NCI-H82 (cell line): ENCODE results near the gene OLFM2.
"Not testable (repeated sequence)": the region's sequence is repeated elsewhere in the genome, so short reads cannot be mapped to it uniquely, and the experiment has no call there.

Experiments used
- DNase-seq: peaks from one replicate; lab custom pipeline; 2025; lab: John Stamatoyannopoulos, UW

Gene OLFM2

GRCh38 chr19:9936326-9937000, at the start of gene OLFM2:
OLFM2 (minus strand) TSS chr19:9936515; CDS start chr19:9936366, 149 bp downstream.
- DNase-seq: peak; percentile 47

DNA sequence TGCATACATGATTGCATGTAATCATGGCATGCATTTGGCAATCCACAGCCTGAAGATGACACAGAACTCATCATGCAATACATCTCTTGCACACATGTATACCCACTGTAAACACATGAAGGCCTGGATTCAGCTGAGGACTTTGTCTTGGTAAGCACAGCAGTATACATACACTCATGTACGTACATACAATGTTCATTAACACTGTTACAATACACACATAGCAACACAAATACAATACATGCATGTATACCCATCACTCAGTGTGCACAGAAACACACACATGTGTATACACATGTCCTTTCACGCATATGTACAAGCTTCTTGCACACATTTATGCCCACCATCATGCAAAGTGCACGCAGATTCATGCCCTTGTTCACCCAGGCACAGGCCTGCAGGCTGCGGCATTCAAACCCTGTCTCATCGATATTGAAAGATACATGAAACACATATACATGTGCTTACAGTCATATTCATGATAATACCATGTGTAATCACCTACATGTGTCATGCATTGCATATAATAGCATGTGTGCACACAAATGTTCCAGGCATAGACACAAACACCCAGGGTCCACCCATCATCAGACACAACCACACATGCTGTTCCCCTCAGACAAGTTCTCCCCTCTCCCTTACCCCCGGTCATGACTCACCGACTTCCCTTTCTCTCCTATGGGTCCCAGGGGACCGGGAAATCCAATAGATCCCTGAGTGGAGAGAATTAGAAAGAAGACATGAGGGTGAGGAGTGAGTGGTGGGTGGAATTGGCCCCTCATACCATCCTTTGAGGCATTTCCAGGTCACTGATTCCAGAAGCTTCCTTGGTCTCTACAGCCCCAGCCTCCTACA, 45.3 kb upstream of the OLFM2 start:
- peak; percentile 33 for DNase-seq

DNA sequence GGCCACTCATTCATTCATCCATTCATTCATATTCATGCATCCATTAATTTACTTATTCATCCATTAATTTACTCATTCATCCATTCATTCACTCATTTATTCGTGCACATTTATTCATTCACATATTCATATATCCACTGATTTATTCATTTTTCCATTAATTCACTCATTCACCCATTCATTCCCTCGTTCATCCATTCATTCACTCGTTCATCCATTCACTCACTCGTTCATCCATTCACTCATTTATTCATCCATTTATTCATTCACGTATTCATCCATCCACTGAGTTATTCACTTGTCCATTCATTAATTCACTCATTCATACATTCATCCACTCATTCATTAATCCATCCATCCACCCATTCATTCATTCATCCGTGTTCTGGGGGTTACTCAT, 35.8 kb upstream of the OLFM2 start:
- no peak for DNase-seq

- DNase-seq: no peak
These were observed 35.0 kb upstream of the OLFM2 start for GRCh38 chr19:9971166-9971897.

- DNase-seq: no peak
These were observed 34.2 kb upstream of the OLFM2 start for GRCh38 chr19:9970481-9970880.

DNA sequence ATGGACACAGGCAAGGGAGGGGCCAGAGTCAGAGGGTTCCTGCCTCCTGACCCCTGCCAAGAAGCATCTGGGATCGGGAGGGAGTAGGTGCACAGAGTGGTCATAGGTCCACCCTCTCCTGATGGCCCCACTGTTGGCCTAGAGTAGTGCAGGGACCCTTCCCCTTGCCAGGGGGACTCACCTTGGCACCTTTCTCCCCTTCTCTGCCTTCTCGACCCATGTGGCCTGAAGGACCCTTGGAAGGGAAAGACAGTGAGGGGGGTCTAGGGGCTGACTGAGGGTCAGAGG, 33.3 kb upstream of the OLFM2 start:
- DNase-seq: no peak

GRCh38 chr19:9968820-9969687, 32.7 kb upstream of the OLFM2 start:
- no peak for DNase-seq

GRCh38 chr19:9967326-9967725, 31.0 kb upstream of the OLFM2 start:
- DNase-seq: no peak

- DNase-seq: no peak
These were observed 30.1 kb upstream of the OLFM2 start for GRCh38 chr19:9966448-9966847.

DNA sequence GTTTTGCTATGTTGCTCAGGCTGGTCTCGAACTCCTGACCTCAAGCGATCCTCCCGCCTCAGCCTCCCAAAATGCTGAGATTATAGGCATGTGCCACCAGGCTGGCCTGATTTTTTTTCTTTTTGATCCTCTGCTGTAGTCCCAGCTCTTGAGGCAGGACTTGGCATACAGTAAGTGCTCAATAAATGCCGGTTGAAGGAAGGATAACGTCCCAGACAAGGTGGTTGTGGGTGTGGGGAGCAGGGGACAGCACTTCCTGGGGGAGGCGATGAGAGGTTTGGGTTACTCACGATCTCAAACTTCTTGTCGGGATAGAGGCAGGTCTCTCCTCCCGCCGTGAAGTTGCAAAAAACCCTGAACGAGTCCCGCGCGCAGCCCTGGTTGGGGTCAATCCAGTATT, 29.7 kb upstream of the OLFM2 start:
- DNase-seq: no peak

- no peak for DNase-seq
These were observed 26.4 kb upstream of the OLFM2 start for GRCh38 chr19:9962623-9963290.

- DNase-seq: no peak
These were observed 24.8 kb upstream of the OLFM2 start for GRCh38 chr19:9961103-9961502.

DNA sequence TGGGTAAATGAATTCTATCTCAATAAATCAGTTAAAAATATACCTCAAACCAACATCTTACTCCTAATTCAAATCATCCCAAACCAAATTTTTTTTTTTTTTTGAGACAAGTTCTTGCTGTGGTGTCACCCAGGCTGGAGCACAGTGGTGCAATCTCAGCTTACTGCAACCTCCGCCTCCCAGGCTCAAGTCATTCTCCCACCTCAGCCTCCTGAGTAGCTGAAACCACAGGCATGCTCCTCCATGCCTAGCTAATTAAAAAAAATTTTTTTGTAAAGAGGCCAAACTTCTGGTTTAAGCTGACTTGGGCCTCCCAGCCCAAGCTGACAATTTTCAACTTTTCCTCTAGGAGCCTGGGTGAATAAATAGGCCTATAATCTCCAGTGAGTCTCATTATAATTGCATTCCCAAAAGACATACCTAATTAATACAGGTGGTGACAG, 22.1 kb upstream of the OLFM2 start:
- DNase-seq: no peak

- no peak for DNase-seq
These were observed 20.6 kb upstream of the OLFM2 start for GRCh38 chr19:9956956-9957355.

DNA sequence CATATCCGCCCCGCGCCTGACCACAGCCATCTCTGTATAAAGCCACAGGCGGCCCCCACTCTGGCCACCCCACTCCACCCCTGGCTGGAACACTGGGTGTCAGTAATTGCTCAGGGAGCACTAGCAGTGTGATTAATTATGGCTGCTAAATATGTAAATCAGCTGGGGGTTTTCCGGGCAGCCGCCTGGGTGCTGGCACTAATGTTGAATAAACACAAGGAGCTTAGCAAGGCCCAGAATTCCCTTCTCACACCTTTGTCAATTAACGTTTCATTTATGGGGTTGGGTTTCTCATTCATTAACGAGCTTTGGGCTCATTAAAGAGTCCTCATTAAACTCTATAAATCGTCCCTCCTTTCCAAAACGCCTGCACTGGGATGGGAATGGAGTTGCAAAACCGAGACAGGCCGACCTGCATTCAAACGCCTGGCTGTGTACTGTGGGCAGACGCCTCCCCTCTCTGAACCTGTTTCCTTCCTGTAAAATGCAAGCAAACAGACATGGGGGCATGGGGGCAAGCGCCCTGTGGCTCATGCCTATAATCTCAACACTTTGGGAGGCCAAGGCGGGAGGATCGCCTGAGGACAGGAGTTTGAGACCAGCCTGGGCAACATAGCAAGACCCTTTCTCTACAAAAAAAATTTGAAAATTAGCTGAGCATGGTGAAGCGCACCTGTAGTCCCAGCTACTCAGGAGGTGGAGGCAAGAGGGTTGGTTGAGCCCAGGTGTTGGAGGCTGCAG, 17.7 kb upstream of the OLFM2 start:
- no peak for DNase-seq

DNA sequence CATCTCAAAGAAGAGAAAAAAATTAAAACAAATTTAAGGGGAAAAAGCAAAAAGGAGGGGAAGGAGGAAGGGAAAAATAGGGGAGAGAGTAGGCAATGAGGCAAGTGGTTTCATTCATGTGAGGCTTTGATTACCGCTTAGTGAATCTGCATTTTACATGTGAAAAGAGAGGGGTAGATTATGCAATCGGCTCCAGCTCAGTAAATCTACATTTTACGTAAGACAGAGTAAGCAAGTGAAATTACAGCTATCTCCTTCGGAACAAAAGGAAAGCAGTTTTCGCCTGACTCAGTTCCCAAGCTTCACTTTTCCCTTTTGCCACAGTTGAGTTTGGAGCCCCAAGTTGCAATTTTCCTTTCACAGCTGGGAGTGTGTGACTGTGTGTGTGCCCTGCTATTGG, 16.0 kb upstream of the OLFM2 start:
- DNase-seq: no peak

DNA sequence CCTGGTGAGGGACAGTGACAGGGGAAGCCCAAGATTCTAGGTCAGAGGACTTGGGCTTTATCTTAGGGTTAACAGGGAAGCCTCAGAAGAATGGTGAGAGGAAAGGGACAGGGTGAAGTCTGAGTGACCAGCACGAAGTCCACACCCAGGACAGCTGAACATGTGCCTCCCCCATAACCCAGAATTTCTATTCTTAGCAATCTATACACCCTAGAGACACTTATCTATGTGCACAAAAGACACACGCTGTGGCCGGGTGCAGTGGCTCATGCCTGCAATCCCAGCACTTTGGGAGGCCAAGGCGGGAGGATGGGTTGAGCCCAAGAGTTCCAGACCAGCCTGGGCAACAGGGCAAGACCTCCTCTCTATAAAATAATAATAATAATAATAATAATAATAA, 11.1 kb upstream of the OLFM2 start:
- no peak for DNase-seq

- not testable (repeated sequence) for DNase-seq
These were observed 10.3 kb upstream of the OLFM2 start for GRCh38 chr19:9946528-9947125.

DNA sequence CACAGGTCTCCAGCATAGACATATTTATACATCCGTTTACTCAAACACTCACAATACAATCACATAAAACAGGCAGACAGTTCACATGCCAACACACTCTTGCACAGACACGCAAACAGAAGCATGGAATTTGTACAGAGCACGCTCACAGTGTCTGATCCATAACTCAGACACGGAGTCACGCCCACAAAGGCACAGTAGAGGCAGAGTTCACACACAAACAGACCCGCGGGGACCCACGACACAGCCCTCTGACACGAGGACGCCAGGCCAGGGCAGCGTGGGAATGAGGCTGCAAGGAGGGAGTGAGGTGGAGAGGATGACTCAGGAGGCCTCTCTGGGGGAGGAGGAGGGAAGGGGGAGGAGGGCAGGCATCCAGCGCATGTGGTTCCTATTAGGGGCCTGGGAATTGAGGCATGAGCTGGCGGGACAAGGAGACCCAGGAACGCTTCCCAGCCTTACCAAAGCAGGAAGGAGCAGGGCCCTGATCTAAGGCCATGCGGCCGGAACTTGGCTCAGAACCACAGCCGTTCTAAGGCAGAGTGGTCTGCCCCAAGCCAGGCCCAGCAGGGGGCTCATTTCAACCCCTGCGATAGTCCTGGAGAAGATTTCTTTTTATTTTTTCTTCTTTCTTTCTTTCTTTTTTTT, 9.1 kb upstream of the OLFM2 start:
- no peak for DNase-seq

DNA sequence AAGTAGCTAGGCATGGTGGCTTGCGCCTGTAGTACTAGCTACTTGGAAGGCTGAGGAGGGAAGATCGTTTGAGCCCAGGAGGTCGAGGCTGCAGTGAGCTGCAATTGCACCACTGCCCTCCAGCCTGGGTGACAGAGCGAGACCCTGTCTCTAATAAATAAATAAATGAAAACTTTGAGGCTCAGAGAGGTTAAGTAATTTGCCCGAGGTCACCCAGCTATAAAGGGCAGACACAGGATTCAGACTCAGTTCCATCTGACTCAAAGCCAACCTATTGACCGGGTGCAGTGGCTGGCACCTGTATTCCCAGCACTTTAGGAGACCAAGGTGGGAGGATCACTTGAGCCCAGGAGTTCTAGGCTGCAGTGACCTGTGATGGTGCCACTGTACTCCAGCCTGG, 7.4 kb upstream of the OLFM2 start:
- no peak for DNase-seq
